Astrocyte (in vitro differentiated cells and primary cell): ENCODE results near the gene LRRC73. TPM values are rescaled to one million over a fixed set of nuclear protein-coding genes. Genes with fewer than 3 reads are reported as not detected.
"Not testable (repeated sequence)": the region's sequence is repeated elsewhere in the genome, so short reads cannot be mapped to it uniquely, and the experiment has no call there.

Experiments used
- DNase-seq: peaks from one replicate; pipeline ENCODE4 v3.0.0-alpha.2; 2010; ENCODE audit warnings: low read depth
- FAIRE-seq: peaks from 2 replicates; lab custom pipeline; 2011; peaks lifted over from hg19 to GRCh38; lab: Jason Lieb, UNC
- H2AFZ ChIP-seq: 2 replicates; pipeline ENCODE4 v1.6.0; 2012; ENCODE audit warnings: low read depth, low read length, inconsistent platforms
- H3K27ac ChIP-seq: 2 replicates; pipeline ENCODE4 v1.5.1; 2011; ENCODE audit warnings: low read depth, low read length, inconsistent platforms
- H3K27me3 ChIP-seq: 2 replicates; pipeline ENCODE4 v1.6.0; 2011; ENCODE audit warnings: low read length, inconsistent platforms; ENCODE audit not compliant: insufficient read depth
- H3K36me3 ChIP-seq: 2 replicates; pipeline ENCODE4 v1.5.1; 2011; ENCODE audit warnings: low read length, inconsistent platforms; ENCODE audit not compliant: insufficient read depth
- H3K4me1 ChIP-seq: 2 replicates; pipeline ENCODE4 v1.5.1; 2011; ENCODE audit warnings: low read length, inconsistent platforms; ENCODE audit not compliant: insufficient read depth
- H3K4me2 ChIP-seq: 2 replicates; pipeline ENCODE4 v1.6.0; 2012; ENCODE audit warnings: low read length, inconsistent platforms
- H3K4me3 ChIP-seq: 2 replicates; pipeline ENCODE4 v1.5.1; 2011; ENCODE audit warnings: low read depth, mild to moderate bottlenecking, low read length, inconsistent platforms; ENCODE audit not compliant: insufficient read depth
- H3K79me2 ChIP-seq: 2 replicates; pipeline ENCODE4 v1.6.0; 2012; ENCODE audit warnings: mild to moderate bottlenecking, low read length, inconsistent platforms; ENCODE audit not compliant: insufficient read depth
- H3K9ac ChIP-seq: 2 replicates; pipeline ENCODE4 v1.6.0; 2012; ENCODE audit warnings: mild to moderate bottlenecking, low read length, inconsistent platforms
- H3K9me3 ChIP-seq: 2 replicates; pipeline ENCODE4 v1.5.1; 2012; ENCODE audit warnings: low read depth, mild to moderate bottlenecking, low read length, inconsistent platforms; ENCODE audit not compliant: insufficient read depth
- H4K20me1 ChIP-seq: 2 replicates; pipeline ENCODE4 v1.6.0; 2012; ENCODE audit warnings: low read length, inconsistent platforms; ENCODE audit not compliant: insufficient read depth
- H3K27ac Mint-ChIP-seq: one replicate; pipeline ENCODE4 v1.8.0; 2021; ENCODE audit warnings: mild to moderate bottlenecking, mixed read lengths; ENCODE audit not compliant: unreplicated experiment
- H3K27me3 Mint-ChIP-seq: one replicate; pipeline ENCODE4 v1.8.0; 2021; ENCODE audit warnings: low read depth, mixed read lengths; ENCODE audit not compliant: unreplicated experiment
- H3K36me3 Mint-ChIP-seq: one replicate; pipeline ENCODE4 v1.8.0; 2021; ENCODE audit warnings: low read depth, mixed read lengths; ENCODE audit not compliant: unreplicated experiment
- H3K4me1 Mint-ChIP-seq: one replicate; pipeline ENCODE4 v1.8.0; 2021; ENCODE audit warnings: low read depth, mixed read lengths; ENCODE audit not compliant: unreplicated experiment
- H3K4me3 Mint-ChIP-seq: one replicate; pipeline ENCODE4 v1.8.0; 2021; ENCODE audit warnings: mild to moderate bottlenecking, moderate library complexity, mixed read lengths; ENCODE audit not compliant: unreplicated experiment
- H3K9me3 Mint-ChIP-seq: one replicate; pipeline ENCODE4 v1.8.0; 2021; ENCODE audit warnings: mild to moderate bottlenecking, mixed read lengths; ENCODE audit not compliant: unreplicated experiment
- EZH2 ChIP-seq: IDR thresholded peaks from 2 replicates; pipeline ENCODE4 v1.6.1; 2012; ENCODE audit warnings: mild to moderate bottlenecking, low read length, inconsistent platforms; ENCODE audit not compliant: insufficient read depth
- total RNA-seq: library from RNA; stranded (reverse); gene quantifications from 2 replicates; pipeline ENCODE4 v1.2.1, GENCODE V29; 2021
- TF ChIP-seq, protein P1 (sequence below): IDR thresholded peaks from 2 replicates; pipeline ENCODE4 v1.5.1; 2011; ENCODE audit warnings: low read depth, mild to moderate bottlenecking, inconsistent platforms, low read length, moderate library complexity; ENCODE audit not compliant: insufficient read depth

Gene LRRC73
- total RNA-seq, 1 donor from 2014 or later = 0.30 TPM

GRCh38 chr6:43540507-43540906 is 30.4 kb upstream of the LRRC73 start:
- peaks cover 28% of the 10 kb centered on the region for H3K36me3 ChIP-seq
- no peak overlapping the region for H3K4me3 ChIP-seq
- Mint-ChIP-seq H3K27me3 (no peaks in the 10 kb centered on the region), H3K9me3 (peaks cover 2% of the 10 kb centered on the region), H3K36me3 (peaks cover 17% of the 10 kb centered on the region), H3K4me3 (no peak overlapping the region), H3K27ac (no peak overlapping the region), H3K4me1 (no peaks in the 10 kb centered on the region)
- H3K4me2 ChIP-seq = no peak overlapping the region
- H3K4me1 ChIP-seq = no peaks in the 10 kb centered on the region
- TF ChIP-seq, protein P1, sequence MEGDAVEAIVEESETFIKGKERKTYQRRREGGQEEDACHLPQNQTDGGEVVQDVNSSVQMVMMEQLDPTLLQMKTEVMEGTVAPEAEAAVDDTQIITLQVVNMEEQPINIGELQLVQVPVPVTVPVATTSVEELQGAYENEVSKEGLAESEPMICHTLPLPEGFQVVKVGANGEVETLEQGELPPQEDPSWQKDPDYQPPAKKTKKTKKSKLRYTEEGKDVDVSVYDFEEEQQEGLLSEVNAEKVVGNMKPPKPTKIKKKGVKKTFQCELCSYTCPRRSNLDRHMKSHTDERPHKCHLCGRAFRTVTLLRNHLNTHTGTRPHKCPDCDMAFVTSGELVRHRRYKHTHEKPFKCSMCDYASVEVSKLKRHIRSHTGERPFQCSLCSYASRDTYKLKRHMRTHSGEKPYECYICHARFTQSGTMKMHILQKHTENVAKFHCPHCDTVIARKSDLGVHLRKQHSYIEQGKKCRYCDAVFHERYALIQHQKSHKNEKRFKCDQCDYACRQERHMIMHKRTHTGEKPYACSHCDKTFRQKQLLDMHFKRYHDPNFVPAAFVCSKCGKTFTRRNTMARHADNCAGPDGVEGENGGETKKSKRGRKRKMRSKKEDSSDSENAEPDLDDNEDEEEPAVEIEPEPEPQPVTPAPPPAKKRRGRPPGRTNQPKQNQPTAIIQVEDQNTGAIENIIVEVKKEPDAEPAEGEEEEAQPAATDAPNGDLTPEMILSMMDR = no peak
- no peak for TF ChIP-seq EZH2
- no peak overlapping the region for H3K27ac ChIP-seq
- no peaks in the 10 kb centered on the region for H3K9me3 ChIP-seq
- H3K27me3 ChIP-seq = no peaks in the 10 kb centered on the region
- no peak overlapping the region for H2AFZ ChIP-seq
- peaks cover 3% of the 10 kb centered on the region for H4K20me1 ChIP-seq
- H3K9ac ChIP-seq = no peak overlapping the region
- H3K79me2 ChIP-seq = no peaks in the 10 kb centered on the region
- DNase-seq (no peak), FAIRE-seq (no peak)

GRCh38 chr6:43539409-43539808 is 29.3 kb upstream of the LRRC73 start:
- H3K9ac ChIP-seq, H3K27ac ChIP-seq, H3K4me3 ChIP-seq, H3K79me2 ChIP-seq, H3K4me1 Mint-ChIP-seq, FAIRE-seq, H3K4me1 ChIP-seq, H3K27me3 ChIP-seq, H3K27me3 Mint-ChIP-seq, H4K20me1 ChIP-seq, H3K4me3 Mint-ChIP-seq, H3K9me3 ChIP-seq, H3K9me3 Mint-ChIP-seq, DNase-seq, H3K4me2 ChIP-seq, H3K27ac Mint-ChIP-seq, H2AFZ ChIP-seq: not testable (repeated sequence)
- H3K36me3 ChIP-seq = peaks cover 23% of the 10 kb centered on the region
- H3K36me3 Mint-ChIP-seq = peaks cover 17% of the 10 kb centered on the region

DNA sequence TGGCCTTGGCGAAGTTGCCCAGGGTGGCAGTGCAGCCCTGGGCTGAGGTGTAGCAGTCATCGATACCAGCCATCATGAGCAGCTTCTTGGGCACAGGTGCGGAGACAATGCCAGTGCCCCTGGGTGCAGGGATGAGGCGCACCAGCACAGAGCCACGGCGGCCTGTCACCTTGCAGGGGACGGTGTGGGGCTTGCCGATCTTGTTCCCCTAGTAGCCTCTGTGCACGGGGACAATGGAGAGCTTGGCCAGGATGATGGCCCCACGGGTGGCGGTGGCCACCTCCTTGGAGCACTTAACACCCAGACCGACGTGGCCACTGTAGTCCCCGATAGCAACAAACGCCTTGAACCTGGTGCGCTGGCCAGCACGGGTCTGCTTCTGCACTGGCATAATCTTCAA is 28.8 kb upstream of the LRRC73 start:
- FAIRE-seq, H4K20me1 ChIP-seq, H3K9me3 Mint-ChIP-seq, H3K79me2 ChIP-seq, H3K4me3 Mint-ChIP-seq, H2AFZ ChIP-seq, H3K27me3 Mint-ChIP-seq, H3K27ac Mint-ChIP-seq, H3K27ac ChIP-seq, H3K4me3 ChIP-seq, H3K4me2 ChIP-seq, H3K4me1 ChIP-seq, H3K27me3 ChIP-seq, H3K4me1 Mint-ChIP-seq, H3K9me3 ChIP-seq, DNase-seq, H3K9ac ChIP-seq: not testable (repeated sequence)
- peaks cover 21% of the 10 kb centered on the region for H3K36me3 ChIP-seq
- peaks cover 17% of the 10 kb centered on the region for H3K36me3 Mint-ChIP-seq

DNA sequence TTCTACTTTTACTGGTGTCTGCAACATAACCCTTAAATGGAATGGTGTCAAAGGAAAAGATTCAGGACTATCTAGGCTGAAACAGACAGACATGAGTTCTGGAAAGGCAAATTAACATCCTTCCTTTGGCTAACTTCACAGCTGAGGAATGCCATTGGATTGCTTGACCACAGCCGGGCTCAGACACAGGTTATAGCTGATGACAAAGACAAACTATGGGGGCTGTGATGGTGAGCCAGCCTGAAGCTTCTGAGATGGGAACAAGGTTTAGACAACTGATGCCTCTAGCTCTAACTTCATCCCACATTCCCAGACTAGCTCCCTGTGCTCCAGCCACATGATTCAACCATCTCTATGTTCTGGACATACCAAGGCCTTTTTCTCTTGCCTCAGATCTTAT is 22.1 kb upstream of the LRRC73 start:
- H3K9ac ChIP-seq = no peak overlapping the region
- no peaks in the 10 kb centered on the region for H3K9me3 ChIP-seq
- H3K27ac ChIP-seq = peak overlapping the region; percentile 55
- H3K27me3 ChIP-seq = no peaks in the 10 kb centered on the region
- no peak overlapping the region for H2AFZ ChIP-seq
- no peak overlapping the region for H3K4me2 ChIP-seq
- TF ChIP-seq, protein P1 = no peak
- no peak for TF ChIP-seq EZH2
- peaks cover 36% of the 10 kb centered on the region for H3K36me3 ChIP-seq
- no peaks in the 10 kb centered on the region for H3K4me1 ChIP-seq
- FAIRE-seq (no peak), DNase-seq (peak; percentile 34)
- no peaks in the 10 kb centered on the region for H4K20me1 ChIP-seq
- H3K27ac Mint-ChIP-seq = peak overlapping the region; percentile 85
- H3K4me3 Mint-ChIP-seq = peak overlapping the region; percentile 31
- H3K79me2 ChIP-seq = no peaks in the 10 kb centered on the region
- H3K36me3 Mint-ChIP-seq = peaks cover 28% of the 10 kb centered on the region
- H3K27me3 Mint-ChIP-seq = no peaks in the 10 kb centered on the region
- H3K4me3 ChIP-seq = no peak overlapping the region
- H3K4me1 Mint-ChIP-seq = peaks cover 14% of the 10 kb centered on the region
- no peaks in the 10 kb centered on the region for H3K9me3 Mint-ChIP-seq
